ENCODE measurements around the gene ENDOU. TPM values are rescaled to one million over a fixed set of nuclear protein-coding genes. Genes with fewer than 3 reads are reported as not detected.

Gene ENDOU
- polyA plus RNA-seq, 1 of the 3 experiments (the other 2 are of a cell fraction): not detected

DNA sequence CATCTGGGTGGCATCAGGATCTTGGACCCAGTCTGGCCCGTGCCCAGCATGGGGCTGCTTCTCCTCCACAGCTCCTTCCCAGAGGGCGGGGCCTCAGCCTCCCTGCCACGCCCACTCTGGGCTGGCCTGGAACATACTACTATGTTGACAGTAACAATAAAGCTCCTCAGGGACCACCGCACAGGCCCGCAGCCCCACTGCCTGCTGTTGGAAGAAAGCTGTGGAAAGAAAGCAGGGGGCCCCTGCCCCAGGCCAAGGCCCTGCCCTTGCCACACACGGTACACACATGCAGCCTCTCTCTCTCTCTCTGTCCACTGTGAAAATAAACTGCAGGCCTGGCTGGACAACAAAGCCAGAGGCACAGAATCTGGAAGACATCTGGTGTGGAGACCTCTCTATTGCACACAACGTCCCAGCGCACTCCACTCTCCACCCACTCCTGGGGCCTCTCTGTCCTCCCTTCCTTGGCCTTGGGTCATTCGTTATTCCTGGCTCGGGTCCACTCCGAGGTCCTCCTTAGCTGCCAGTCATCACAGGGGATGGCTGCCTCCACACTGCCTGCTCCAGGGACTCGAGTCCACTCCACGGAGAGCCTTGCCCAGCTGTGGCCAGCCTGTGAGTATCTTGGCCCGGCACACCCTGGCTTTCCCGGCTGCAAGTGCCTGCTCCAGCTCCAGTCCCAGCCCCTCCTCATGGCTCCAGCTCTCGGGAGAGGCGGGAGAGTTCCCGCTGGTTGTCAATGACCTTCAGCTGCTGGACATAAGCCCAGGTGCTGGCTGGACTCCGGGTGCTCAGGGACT is 11.8 kb upstream of the ENDOU start:
- peak overlapping the region; percentile 57; the same call in 1 of the 2 replicates for H3K4me2 ChIP-seq
- DNase-seq: peak; percentile 84
- H3K27ac ChIP-seq (ENCODE audit: low read depth in 2 of 2, low read length in 1 of 2): peak overlapping the region; percentile 18 to 94; a peak in 3 of 4 replicates
- H3K36me3 ChIP-seq (replicated peaks in 1 of 2; ENCODE audit: control insufficient read depth in 1 of 2, insufficient read depth in 2 of 2, low read length in 1 of 2): no peaks in the 10 kb centered on the region
- POLR2A ChIA-PET: interaction anchor here (1.0 to 2.1 kb wide), 11 partner anchors 9 to 92 kb away, joined by 3 to 10 read pairs (median 5); partner anchors contain the start of gene RAPGEF3
- H3K79me2 ChIP-seq (ENCODE audit: insufficient read depth): no peaks in the 10 kb centered on the region
- no peak overlapping the region; a peak in 1 of 4 replicates for H3K4me3 ChIP-seq (ENCODE audit: low read depth in 2 of 2, low read length in 1 of 2)
- no peaks in the 10 kb centered on the region for H3K27me3 ChIP-seq (ENCODE audit: insufficient read depth)
- 51% methylated on average over 14 of the region's 19 CpGs for WGBS (ENCODE audit: low lambda C conversion rate)
- H3K9me3 ChIP-seq: no peaks in the 10 kb centered on the region
- CTCF ChIA-PET: interaction anchor here (0.7 to 43.0 kb wide), 11 partner anchors 9 to 453 kb away, joined by 3 to 1294 read pairs (median 4); partner anchors contain the start of genes ENDOU, RAPGEF3, RPAP3 and SLC48A1
- no peaks in the 10 kb centered on the region for H4K20me1 ChIP-seq (ENCODE audit: insufficient read depth)
- TF ChIP-seq POLR2AphosphoS5 (IDR thresholded peaks at IDR 0.05; ENCODE audit: low read depth, low read length): peak; percentile 37; the same call in 1 of the 2 replicates
- TF ChIP-seq RCOR1 (IDR thresholded peaks at IDR 0.05; ENCODE audit: low read length): peak; percentile 67; the same call in 1 of the 2 replicates
- TF ChIP-seq FOXJ3 (CRISPR knock-in tag; IDR thresholded peaks at IDR 0.05): peak; percentile 71; the same call in 1 of the 2 replicates
- TF ChIP-seq, protein P1, sequence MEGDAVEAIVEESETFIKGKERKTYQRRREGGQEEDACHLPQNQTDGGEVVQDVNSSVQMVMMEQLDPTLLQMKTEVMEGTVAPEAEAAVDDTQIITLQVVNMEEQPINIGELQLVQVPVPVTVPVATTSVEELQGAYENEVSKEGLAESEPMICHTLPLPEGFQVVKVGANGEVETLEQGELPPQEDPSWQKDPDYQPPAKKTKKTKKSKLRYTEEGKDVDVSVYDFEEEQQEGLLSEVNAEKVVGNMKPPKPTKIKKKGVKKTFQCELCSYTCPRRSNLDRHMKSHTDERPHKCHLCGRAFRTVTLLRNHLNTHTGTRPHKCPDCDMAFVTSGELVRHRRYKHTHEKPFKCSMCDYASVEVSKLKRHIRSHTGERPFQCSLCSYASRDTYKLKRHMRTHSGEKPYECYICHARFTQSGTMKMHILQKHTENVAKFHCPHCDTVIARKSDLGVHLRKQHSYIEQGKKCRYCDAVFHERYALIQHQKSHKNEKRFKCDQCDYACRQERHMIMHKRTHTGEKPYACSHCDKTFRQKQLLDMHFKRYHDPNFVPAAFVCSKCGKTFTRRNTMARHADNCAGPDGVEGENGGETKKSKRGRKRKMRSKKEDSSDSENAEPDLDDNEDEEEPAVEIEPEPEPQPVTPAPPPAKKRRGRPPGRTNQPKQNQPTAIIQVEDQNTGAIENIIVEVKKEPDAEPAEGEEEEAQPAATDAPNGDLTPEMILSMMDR (IDR thresholded peaks at IDR 0.05): no peak
- TF ChIP-seq, protein P2, sequence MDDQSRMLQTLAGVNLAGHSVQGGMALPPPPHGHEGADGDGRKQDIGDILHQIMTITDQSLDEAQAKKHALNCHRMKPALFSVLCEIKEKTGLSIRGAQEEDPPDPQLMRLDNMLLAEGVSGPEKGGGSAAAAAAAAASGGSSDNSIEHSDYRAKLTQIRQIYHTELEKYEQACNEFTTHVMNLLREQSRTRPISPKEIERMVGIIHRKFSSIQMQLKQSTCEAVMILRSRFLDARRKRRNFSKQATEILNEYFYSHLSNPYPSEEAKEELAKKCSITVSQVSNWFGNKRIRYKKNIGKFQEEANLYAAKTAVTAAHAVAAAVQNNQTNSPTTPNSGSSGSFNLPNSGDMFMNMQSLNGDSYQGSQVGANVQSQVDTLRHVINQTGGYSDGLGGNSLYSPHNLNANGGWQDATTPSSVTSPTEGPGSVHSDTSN (IDR thresholded peaks at IDR 0.05): 0 out of 2 replicates have a peak, but pooled peaks have one; percentile 20
- TF ChIP-seq, protein P3, sequence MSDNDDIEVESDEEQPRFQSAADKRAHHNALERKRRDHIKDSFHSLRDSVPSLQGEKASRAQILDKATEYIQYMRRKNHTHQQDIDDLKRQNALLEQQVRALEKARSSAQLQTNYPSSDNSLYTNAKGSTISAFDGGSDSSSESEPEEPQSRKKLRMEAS (IDR thresholded peaks at IDR 0.05; ENCODE audit: low read depth): no peak
- peak; percentile 22; the same call in 1 of the 2 replicates for TF ChIP-seq TCF12 (IDR thresholded peaks at IDR 0.05)
- TF ChIP-seq TEAD4 (IDR thresholded peaks at IDR 0.05; ENCODE audit: borderline replicate concordance, insufficient read depth): no peak
- H3K9ac ChIP-seq: no peak overlapping the region
- peaks cover 20 to 60% of the 10 kb centered on the region in 2 experiments; a peak in 3 of 4 replicates for H3K4me1 ChIP-seq (ENCODE audit: control insufficient read depth in 1 of 2, insufficient read depth in 2 of 2, low read depth in 1 of 2, low read length in 1 of 2)
- H2AFZ ChIP-seq (ENCODE audit: low read depth): peak overlapping the region; percentile 53
- no peaks in the 10 kb centered on the region for H3F3A ChIP-seq (replicated peaks; ENCODE audit: insufficient read depth)
- no peaks in the 10 kb centered on the region for H3K9me2 ChIP-seq

DNA sequence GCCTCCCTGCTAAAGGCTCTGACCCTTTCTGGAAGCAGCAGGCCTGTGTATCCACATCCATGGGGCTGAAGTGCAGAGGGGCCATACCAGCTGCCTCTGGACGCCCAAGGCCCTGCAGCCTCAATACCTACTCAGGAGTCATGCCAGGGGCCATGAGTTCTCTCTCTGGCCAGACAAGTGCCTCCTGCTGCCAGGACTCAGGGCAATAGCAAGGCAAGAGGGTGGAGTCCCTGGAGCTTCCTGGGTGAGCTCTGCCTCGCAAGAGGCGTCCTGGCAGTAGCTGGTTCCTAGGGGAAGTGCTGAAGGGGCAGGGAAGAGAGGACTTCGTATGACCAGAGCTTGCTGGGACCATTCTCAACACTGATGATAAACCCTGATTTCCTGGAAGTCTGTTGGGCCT is 10.9 kb upstream of the ENDOU start:
- DNase-seq: peak; percentile 12
- Histone ChIP-seq H3K79me2 (ENCODE audit: insufficient read depth) (no peaks in the 10 kb centered on the region), H3K27ac (ENCODE audit: low read depth in 2 of 2, low read length in 1 of 2) (peak overlapping the region in 1 of 2 experiments; percentile 94; a peak in 2 of 4 replicates), H2AFZ (ENCODE audit: low read depth) (no peak overlapping the region), H3K9me3 (no peaks in the 10 kb centered on the region), H3F3A (replicated peaks; ENCODE audit: insufficient read depth) (no peaks in the 10 kb centered on the region), H3K36me3 (replicated peaks in 1 of 2; ENCODE audit: control insufficient read depth in 1 of 2, insufficient read depth in 2 of 2, low read length in 1 of 2) (no peaks in the 10 kb centered on the region), H3K4me1 (ENCODE audit: control insufficient read depth in 1 of 2, insufficient read depth in 2 of 2, low read depth in 1 of 2, low read length in 1 of 2) (peaks cover 12 to 55% of the 10 kb centered on the region in 2 experiments; a peak in 2 of 4 replicates), H3K9ac (no peak overlapping the region), H3K4me2 (no peak overlapping the region), H3K27me3 (ENCODE audit: insufficient read depth) (no peaks in the 10 kb centered on the region), H4K20me1 (ENCODE audit: insufficient read depth) (no peaks in the 10 kb centered on the region), H3K9me2 (no peaks in the 10 kb centered on the region), H3K4me3 (ENCODE audit: low read depth in 2 of 2, low read length in 1 of 2) (no peak overlapping the region; a peak in 1 of 4 replicates)
- 79% methylated on average over 3 of the region's 4 CpGs for WGBS (ENCODE audit: low lambda C conversion rate)
- TF ChIP-seq RXRA (IDR thresholded peaks at IDR 0.05; ENCODE audit: borderline replicate concordance, low read depth): no peak
- TF ChIP-seq ELF1 (IDR thresholded peaks at IDR 0.05): no peak
- TF ChIP-seq, protein P2 (IDR thresholded peaks at IDR 0.05): no peak
- no peak for TF ChIP-seq JUND (IDR thresholded peaks at IDR 0.05)
- TF ChIP-seq, protein P4, sequence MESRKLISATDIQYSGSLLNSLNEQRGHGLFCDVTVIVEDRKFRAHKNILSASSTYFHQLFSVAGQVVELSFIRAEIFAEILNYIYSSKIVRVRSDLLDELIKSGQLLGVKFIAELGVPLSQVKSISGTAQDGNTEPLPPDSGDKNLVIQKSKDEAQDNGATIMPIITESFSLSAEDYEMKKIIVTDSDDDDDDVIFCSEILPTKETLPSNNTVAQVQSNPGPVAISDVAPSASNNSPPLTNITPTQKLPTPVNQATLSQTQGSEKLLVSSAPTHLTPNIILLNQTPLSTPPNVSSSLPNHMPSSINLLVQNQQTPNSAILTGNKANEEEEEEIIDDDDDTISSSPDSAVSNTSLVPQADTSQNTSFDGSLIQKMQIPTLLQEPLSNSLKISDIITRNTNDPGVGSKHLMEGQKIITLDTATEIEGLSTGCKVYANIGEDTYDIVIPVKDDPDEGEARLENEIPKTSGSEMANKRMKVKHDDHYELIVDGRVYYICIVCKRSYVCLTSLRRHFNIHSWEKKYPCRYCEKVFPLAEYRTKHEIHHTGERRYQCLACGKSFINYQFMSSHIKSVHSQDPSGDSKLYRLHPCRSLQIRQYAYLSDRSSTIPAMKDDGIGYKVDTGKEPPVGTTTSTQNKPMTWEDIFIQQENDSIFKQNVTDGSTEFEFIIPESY (IDR thresholded peaks at IDR 0.05; ENCODE audit: borderline replicate concordance, low read depth): no peak
- no peak for TF ChIP-seq SIN3A (IDR thresholded peaks at IDR 0.05; ENCODE audit: borderline replicate concordance, low read depth, low read length)
- no peak for TF ChIP-seq NRF1 (IDR thresholded peaks at IDR 0.05; ENCODE audit: low read depth, low read length)
- TF ChIP-seq RFX5 (IDR thresholded peaks at IDR 0.05; ENCODE audit: low read length): no peak
- no peak for TF ChIP-seq FOSL2 (IDR thresholded peaks at IDR 0.05; ENCODE audit: borderline replicate concordance, low read depth)
- no peak for TF ChIP-seq GABPA (IDR thresholded peaks at IDR 0.05; ENCODE audit: low read depth)
- no peak for TF ChIP-seq RCOR1 (IDR thresholded peaks at IDR 0.05; ENCODE audit: low read length)
- POLR2A ChIA-PET: interaction anchor here (1.2 to 2.1 kb wide), 7 partner anchors 19 to 92 kb away, joined by 3 to 10 read pairs (median 6); no protein-coding TSS in a partner anchor
- CTCF ChIA-PET: interaction anchor here (0.7 to 43.0 kb wide), 12 partner anchors 8 to 453 kb away, joined by 3 to 1294 read pairs (median 5); partner anchors contain the start of genes ENDOU, RAPGEF3, RPAP3 and SLC48A1
